Lower leg skin (tissue), 4 donors: Measurements from ENCODE around the gene TBC1D10A. TPM values are rescaled to one million over a fixed set of nuclear protein-coding genes. Genes with fewer than 3 reads are reported as not detected.

ENCODE experiments used
- DNase-seq, 2 donors: peaks; one replicate each; pipeline ENCODE4 v3.0.0-alpha.2; 2019; ENCODE audit warnings: low spot score in 2 of 2
- H3K4me3 ChIP-seq: fragments of 200-600 bp; sonication (generic); 2 replicates; pipeline ENCODE4 v1.5.1; 2017; ENCODE audit warnings: mild to moderate bottlenecking, low read depth; ENCODE audit not compliant: poor library complexity, severe bottlenecking
- POLR2A ChIP-seq, 2 donors: fragments of 450-650 bp; IDR thresholded peaks; one replicate each; pipeline ENCODE4 v1.6.1; 2016 to 2017; ENCODE audit warnings: antibody characterized with exemption in 2 of 2, mild to moderate bottlenecking in 1 of 2, moderate library complexity in 1 of 2
- WGBS, 2 donors: methylation state at CpG; one replicate each; pipeline ENCODE4 v1.1.5; 2018; 5-methylcytosine and 5-hydroxymethylcytosine counted together
- intact Hi-C: fragments of 100-400 bp; cut with DNase I; formaldehyde crosslinking; loops from one replicate; pipeline ENCODE4 v1.15.0; 2023; ENCODE audit warnings: low total_unique reads
- total RNA-seq, 4 donors: library from RNA; depleted of rRNA; stranded (reverse); fragments of >200 nt; gene quantifications; one replicate each; pipeline ENCODE4 v1.1.0, GENCODE V29; 2016
- TF ChIP-seq, protein P1 (sequence below), 3 donors: fragments of 450-650 bp; IDR thresholded peaks; one replicate each; pipeline ENCODE4 v1.5.1; 2016; ENCODE audit warnings: antibody characterized with exemption in 3 of 3, mild to moderate bottlenecking in 3 of 3, moderate library complexity in 2 of 3

Gene TBC1D10A
- total RNA-seq, 4 donors from 2014 or later: 64.8 to 80.1 (median 74.2) TPM

- no peak for DNase-seq
- H3K4me3 ChIP-seq: no peak overlapping the region
- WGBS, 2 donors: 34 to 48% methylated on average over 3 of the region's 3 CpGs
Measured at GRCh38 chr22:30305906-30306626, 20.7 kb downstream of the TBC1D10A start.

DNA sequence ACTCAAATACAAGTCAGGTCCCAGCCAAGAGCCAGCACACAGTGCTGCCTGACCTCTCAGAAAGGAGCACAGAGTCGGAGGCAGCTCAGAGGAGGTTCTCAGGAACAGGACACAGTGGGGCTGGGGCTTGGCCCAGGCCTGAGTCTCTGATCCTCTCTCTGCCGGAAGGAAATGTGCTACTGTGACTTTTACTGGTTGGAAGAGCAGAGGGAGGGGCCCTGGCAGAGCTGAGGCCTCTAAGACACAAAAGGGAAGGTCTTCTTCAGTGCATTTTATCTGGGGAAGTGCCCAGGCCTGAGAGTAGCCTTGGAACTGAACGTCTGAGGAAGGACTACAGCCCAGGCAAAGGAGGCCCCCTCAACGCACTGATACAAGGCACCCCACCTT is 21.2 kb downstream of the TBC1D10A start:
- peak; percentile 76 to 92 for DNase-seq

More at GRCh38 chr22:30305906-30306626, 20.7 kb downstream of the TBC1D10A start:
- intact Hi-C loops: no loop called here
- no peak for TF ChIP-seq POLR2A (IDR thresholded peaks at IDR 0.05)
- TF ChIP-seq, protein P1, sequence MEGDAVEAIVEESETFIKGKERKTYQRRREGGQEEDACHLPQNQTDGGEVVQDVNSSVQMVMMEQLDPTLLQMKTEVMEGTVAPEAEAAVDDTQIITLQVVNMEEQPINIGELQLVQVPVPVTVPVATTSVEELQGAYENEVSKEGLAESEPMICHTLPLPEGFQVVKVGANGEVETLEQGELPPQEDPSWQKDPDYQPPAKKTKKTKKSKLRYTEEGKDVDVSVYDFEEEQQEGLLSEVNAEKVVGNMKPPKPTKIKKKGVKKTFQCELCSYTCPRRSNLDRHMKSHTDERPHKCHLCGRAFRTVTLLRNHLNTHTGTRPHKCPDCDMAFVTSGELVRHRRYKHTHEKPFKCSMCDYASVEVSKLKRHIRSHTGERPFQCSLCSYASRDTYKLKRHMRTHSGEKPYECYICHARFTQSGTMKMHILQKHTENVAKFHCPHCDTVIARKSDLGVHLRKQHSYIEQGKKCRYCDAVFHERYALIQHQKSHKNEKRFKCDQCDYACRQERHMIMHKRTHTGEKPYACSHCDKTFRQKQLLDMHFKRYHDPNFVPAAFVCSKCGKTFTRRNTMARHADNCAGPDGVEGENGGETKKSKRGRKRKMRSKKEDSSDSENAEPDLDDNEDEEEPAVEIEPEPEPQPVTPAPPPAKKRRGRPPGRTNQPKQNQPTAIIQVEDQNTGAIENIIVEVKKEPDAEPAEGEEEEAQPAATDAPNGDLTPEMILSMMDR (IDR thresholded peaks at IDR 0.05): no peak

DNA sequence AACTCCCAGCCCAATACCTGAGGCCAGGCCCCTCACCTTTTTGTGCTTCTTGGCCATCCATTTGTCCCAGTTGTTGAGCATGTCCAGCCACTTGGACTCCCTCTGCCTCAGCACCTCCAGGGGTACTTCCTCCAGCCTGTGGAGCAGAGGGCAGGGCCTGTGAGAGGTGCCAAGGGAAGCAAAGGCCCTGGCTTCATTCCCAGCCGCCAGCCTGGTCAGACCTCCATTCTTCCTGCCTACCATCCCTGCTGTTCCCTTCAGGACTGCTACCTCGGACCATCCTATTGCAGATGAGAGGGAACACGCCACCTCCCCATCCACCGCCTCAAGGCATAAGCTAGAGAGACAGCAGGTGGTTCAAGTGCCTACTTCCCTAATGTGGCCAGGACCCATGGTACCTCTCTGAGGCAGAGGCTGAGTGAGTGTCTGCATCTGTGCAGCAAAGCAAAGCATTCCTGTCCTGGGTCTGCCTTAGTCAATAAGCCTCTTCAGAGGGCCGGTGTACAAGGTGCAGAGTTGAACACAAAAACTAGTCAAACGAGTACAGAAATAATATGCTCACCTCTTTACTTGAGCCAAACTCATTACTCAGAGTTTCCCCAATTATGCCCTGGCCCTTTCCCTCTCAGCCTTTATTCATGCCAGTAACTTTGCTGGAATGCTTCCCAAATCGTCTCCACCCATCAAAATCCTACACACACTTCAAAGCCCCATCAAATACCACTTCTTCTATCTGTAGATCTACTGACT is 22.1 kb downstream of the TBC1D10A start:
- no peak overlapping the region for H3K4me3 ChIP-seq
- 21 to 27% methylated on average over 7 of the region's 7 CpGs for whole genome bisulfite sequencing, 2 donors
- DNase-seq: no peak
- intact Hi-C loops: no loop called here
- TF ChIP-seq, protein P1 (IDR thresholded peaks at IDR 0.05): no peak
- no peak for TF ChIP-seq POLR2A (IDR thresholded peaks at IDR 0.05)

More for the DNA sequence above, 21.2 kb downstream of the TBC1D10A start:
- TF ChIP-seq, protein P1 (IDR thresholded peaks at IDR 0.05): no peak
- TF ChIP-seq POLR2A (IDR thresholded peaks at IDR 0.05): no peak
- intact Hi-C loops: no loop called here
- 4% methylated on average over 4 of the region's 4 CpGs for WGBS, 2 donors
- H3K4me3 ChIP-seq: no peak overlapping the region

DNA sequence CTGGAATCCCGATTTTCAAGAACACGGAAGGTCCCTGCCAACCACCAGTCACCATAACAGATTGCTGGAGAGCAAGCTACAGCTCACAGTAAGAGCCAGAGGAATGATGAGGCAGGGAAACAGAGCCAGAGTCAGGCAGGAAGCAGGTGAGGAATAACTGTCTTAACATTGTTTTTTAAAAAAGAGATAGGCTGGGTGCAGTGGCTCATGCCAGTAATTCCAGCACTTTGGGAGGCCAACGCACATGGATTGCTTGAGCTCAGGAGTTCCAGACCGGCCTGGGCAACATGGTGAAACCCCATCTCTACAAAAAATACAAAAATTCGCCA is 24.0 kb downstream of the TBC1D10A start:
- DNase-seq: no peak
- TF ChIP-seq, protein P1 (IDR thresholded peaks at IDR 0.05): no peak
- TF ChIP-seq POLR2A (IDR thresholded peaks at IDR 0.05): no peak
- intact Hi-C loops: no loop called here
- WGBS, 2 donors: 38 to 41% methylated on average over 5 of the region's 5 CpGs
- H3K4me3 ChIP-seq: no peak overlapping the region

DNA sequence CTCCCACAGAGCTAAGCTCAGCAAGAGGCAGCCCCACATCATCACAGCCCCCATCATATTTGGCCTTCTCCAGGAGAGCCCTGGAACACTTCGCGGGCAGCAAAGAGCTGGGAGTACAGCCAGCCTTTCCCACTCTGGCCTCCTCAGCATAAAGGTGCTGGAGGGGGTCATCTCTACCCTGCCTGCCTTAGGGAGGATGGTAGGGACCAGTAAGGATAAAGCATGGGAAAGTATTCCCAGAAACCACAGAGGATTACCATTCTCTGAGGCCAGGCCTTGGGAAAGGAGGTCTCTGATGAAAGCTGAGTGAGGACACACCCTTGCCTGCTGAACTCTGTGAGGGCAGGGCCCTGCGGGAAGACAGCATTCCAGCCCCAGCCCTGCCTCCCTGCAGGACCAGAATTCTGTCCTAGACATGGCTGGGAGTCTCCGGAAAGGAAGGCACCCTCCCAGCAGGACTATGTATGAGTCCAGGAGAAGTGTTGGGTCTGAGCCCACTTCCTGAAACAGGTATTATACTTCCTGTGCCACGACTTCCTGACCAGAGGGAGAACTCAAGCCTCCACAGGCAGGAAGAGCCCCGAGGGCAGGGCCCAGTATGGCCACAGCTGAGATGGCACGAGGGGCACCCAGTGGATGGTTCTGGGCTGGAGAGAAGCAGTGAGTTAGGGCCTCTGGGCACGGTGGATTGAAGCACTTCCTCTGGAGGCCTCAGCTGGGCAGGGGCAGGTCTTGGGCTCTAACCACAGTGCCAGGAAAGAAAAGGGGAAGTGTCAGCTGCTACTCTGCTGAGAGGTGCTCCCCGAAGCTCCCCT is 24.5 kb downstream of the TBC1D10A start:
- DNase-seq: peak in 1 of 2 donors; percentile 56
- intact Hi-C loops: no loop called here
- WGBS, 2 donors: 34 to 40% methylated on average over 9 of the region's 9 CpGs
- TF ChIP-seq, protein P1 (IDR thresholded peaks at IDR 0.05): no peak
- TF ChIP-seq POLR2A (IDR thresholded peaks at IDR 0.05): no peak
- H3K4me3 ChIP-seq: no peak overlapping the region
